ENCODE results near the gene OTUB2. TPM values are rescaled to one million over a fixed set of nuclear protein-coding genes. Genes with fewer than 3 reads are reported as not detected.

Gene OTUB2
- 0.56 TPM for total RNA-seq
- long read RNA-seq, partial matches to known transcripts, result 0 of 2 reads
- long read RNA-seq, other reads (novel, unspliced or antisense), result 1 of 2 reads

DNA sequence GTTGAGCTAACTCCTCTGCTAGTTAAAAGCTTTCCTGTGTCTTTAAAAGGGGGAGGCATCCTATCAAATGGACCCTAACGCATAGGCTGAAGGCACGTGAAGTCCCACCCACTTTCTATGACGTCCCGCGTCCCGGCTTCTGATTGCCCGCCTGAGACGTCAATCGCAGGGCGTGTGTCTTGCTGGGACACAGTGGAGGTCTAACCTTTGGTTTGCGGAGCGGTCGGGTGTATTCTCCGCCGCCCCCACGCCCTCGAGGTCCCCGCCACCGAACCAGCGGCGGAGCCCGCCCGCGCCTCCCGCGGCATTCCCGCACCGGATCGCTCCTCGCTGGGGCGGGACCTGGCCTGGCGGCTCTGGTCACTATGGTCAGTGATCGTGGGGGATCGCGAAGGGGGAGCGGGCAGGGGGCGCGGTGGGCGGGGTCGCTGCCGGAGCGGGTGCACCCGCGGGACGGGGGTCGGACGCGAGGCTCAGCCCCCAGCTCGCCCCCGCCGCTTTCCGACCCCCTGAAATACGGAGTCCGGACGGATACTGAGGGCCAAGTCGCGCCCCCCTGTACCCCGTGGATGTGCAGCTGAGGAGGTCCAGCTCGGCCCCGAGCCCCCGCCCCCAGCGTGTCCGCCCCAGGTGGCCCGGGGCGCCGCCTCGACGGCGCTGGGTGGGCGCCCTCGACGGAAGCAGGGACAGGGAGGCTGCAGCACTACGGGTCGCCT, at the start of gene OTUB2:
TSS of gene OTUB2 (plus strand) at position 168 of the 716 bp plus-strand sequence. CDS start at position 366, 198 bp downstream.
- intact Hi-C loops (cut with DNase I), result no loop called here
- peak; percentile 99 for DNase-seq
- ATAC-seq (ENCODE audit: poor library complexity), result peak; percentile 99

DNA sequence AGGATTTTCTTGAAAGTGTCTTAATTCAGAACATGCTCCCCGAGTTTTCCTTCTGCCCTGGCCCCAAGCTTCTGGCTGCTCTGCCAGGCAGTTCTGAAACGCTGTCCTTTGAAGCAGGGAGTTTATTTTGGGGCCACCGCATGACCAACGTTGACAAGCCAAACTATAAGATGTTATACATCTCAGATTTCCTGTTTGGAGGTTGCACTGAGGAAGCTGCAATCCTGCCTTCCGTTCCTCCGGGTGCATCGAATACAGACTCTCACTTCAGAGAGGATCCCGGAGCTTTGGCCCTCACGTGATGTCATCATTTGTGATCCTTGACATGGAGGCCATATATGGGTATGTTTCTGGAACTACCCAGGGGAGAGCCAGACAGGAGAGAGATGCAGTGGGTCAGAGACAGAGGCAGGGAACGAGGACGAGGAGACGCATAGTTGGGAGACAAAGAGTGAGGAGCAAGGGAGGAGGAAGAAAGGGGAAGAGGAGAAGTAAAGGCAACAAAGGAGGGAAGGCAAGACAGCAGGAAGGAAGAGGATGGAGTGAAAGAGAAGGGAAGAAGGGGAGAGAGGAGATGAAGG, 49.6 kb upstream of the OTUB2 start, which contains the start of gene ASB2:
TSS of gene ASB2 (minus strand) at position 94 of the 581 bp plus-strand sequence. CDS start 12,031 bp downstream, outside the sequence.
- ATAC-seq (ENCODE audit: poor library complexity), result peak; percentile 52
- intact Hi-C loops (cut with DNase I), result no loop called here
- no peak for DNase-seq

DNA sequence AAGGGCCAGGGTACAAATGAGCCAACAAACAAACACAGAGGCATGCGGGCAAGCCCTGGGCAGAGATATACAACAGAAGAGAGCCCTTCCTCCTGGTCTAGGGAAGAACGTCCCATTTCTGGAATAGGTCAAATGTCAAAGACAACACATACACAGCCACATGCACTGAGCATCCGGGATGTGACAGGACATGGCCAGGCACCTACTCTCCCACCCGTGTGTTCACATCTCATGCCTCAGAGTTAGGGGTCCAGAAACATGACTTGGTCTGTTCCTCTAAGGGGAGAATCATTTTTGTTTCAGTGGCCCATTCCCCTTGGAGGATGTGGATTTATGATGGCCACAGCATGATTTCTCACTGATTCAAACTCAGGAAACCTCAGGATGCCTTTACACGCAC, 49.0 kb upstream of the OTUB2 start:
- DNase-seq, result no peak
- no peak for ATAC-seq (ENCODE audit: poor library complexity)
- intact Hi-C loops (cut with DNase I), result no loop called here

DNA sequence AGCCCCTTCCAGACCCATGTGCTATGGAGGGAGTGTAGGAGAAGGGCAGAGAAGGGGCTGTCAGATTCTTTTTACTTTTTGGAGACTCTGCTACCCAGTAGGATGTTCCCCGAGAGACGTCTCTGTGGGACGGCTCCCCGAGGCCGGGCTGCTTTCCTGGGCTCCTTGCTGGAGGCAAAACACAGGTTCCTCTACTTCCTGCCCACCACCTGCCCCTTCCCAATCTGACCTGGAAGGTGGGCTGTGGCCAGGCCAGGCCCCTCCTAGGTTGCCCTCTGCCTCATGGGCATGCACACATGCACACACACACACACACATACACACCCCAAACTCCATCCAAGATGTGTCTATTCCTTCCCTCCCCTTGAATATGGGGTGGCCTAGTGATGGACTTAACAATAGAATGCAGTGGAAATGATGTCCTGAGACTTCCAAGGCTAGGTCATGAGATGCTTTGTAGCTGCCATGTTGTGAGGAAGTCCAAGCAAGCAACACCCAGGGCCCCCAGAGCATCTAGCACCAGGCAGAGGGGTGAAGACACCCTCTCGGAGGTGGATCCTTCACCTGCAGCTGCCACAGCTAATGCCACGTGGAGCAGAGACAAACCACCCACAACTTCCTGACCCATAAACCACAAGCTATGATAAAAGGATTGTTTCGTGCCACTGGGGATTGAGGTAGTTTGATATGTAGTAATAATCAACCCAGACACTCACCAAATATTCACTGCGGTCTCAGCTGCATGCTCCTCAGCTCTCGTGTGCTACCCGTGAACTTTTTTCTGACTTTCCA, 48.2 kb upstream of the OTUB2 start:
- intact Hi-C loops (cut with DNase I), result no loop called here
- no peak for DNase-seq
- no peak for ATAC-seq (ENCODE audit: poor library complexity)

DNA sequence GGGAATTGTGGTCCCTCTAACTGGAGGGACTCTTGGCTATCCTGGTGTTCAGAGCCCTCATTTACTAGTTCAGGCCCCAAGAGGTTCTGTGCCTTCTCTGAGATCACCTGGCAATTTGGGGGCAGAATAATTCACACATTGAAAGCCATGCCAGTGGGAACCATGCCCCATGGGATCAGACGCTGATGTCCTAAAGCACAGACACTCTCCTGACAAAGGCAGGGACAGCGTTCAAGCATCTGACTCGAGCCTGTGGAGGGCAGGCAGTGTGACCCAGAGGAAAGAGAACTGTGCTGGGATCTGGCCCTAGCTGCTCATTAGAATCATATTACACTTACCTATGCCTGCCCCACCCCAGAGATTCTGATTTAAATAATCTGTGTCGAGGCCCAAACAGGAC, 47.4 kb upstream of the OTUB2 start:
- intact Hi-C loops (cut with DNase I), result no loop called here
- ATAC-seq (ENCODE audit: poor library complexity) (no peak), DNase-seq (no peak)

DNA sequence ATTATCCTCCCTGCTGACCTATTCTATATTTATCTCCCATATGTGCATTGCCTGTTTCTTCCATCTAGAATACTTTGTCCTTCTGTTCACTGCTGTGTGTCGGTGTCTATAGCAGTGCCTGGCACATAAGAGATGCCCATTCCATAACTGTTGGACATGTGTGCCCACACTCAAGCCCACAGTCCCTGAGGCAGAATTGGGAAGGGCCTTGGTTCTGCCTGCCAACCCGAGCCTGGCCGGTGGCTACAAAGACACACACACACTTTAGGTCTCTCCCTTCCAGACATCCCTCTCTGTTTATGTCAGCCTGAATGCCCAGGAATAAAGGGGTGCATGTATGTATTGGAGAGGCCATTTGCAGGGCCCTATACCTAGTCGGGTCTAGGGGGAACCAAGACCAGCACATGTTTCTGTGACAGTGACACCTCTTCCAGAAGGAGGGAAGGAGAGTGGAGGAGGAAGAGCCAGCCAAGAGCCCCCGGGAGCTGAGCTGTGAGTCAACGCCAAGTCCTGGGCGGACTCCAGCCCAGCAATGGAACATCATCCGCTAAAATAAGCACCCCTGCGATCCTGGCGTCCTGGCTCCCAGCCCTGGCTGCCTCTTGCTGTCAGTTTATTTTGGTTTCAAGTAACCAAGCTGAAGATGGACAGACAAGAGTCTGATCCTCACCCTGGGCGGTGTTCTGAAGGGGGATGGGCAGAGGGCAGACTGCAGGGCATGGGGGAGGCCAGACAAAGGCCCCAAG, 45.5 kb upstream of the OTUB2 start:
- peak; percentile 88 for DNase-seq
- intact Hi-C loops (cut with DNase I), result no loop called here
- ATAC-seq (ENCODE audit: poor library complexity), result peak; percentile 71

DNA sequence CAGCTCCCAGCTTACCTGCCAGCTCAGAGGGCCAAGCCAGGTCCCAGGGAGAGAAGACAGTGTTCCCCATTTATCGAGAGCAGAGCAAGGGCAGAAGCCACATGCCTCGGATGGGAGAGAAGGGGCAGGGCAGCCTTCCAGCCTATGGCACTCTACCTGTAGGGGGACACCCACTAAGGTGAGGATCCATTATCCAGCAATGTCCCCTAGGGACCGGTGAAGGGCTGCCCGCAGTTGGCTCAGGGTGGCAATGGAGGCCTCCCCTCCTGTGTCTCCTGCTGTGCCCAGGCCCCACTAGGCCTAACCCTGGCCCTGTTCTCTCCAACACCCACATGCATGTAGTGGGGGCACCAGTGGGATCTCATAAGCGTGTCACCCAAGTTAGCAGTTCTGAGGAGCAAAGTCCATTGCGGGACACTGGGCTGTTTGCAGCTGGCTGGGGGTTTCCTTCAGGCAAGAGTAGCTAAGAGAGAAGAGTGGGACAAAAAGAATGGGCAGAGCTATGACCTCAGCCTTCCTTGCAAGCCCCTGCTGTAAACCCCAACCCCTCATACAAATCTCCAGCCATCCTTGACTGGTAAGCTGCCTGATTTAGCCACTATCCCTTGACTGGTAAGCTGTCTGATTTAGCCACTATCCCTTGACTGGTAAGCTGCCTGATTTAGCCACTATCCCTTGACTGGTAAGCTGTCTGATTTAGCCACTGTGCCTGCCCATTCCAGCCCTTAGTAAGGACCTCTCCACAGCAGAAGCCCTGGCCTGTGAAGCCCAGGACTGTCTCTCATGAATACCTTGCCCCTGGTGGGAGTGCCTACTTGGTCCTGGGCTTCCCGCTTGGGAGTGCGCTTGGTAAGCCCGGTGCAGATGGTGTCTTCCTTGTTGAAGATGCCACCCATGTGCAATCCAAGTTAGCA, 44.6 kb upstream of the OTUB2 start:
- DNase-seq (no peak), ATAC-seq (ENCODE audit: poor library complexity) (peak; percentile 16)
- intact Hi-C loops (cut with DNase I), result no loop called here

DNA sequence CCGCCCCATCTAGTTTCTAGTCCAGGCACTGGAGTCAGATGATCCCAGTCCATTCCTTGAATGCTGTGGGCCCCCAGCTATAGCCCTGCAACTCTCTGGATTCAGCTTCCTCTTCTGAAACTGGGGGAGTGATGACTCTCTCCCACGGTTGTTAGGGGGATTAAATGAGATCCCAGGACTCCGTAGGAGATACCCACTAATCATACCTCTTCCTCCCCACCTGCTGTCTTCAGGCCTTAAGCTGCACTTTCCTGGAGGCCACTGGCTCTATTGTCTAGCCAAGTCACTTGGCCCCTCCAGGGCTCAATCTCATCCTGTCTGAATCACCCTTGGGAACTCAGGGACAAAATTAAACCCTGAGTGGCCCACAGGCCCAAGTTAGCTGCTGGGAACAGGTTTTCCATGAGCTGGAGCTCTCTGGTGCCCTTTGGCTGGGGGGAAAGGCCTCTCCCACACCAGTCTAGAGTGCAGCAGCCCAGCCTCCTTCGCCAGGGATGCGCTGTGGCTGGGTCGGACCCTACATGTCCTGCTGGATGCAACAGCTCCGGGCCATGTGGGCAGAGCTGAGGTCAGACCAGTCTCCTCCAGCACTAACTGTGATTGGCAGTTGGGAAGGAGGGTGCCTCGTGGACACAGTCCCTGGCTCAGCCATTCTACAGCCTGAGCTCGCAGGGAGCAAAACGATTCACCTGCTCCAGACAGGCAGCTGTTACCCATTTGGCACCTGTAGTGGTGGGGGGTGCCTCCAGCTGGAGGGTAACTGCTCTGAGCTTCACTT, 43.7 kb upstream of the OTUB2 start:
- ATAC-seq (ENCODE audit: poor library complexity), result no peak
- DNase-seq, result no peak
- intact Hi-C loops (cut with DNase I), result no loop called here

DNA sequence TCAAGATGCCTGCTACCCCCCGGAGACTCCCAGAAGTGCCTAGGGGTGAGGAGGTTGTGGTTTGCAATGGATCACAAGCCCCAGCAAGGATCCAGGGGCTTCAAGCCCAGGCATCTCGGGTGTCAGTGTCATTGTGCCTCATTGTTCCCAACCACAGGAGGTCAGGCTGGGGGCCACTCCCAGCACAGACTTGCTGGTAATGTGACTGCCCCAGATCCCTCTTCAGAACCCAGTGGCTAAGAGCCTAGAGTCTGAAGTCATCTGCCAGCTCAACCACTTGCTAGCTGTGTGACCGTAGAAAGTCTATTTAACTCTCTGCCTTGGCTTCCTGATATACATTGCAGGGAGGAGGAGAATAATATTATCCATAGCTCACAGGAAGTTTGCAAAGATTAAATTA, 42.1 kb upstream of the OTUB2 start:
- intact Hi-C loops (cut with DNase I), result no loop called here
- DNase-seq, result no peak
- ATAC-seq (ENCODE audit: poor library complexity), result no peak

DNA sequence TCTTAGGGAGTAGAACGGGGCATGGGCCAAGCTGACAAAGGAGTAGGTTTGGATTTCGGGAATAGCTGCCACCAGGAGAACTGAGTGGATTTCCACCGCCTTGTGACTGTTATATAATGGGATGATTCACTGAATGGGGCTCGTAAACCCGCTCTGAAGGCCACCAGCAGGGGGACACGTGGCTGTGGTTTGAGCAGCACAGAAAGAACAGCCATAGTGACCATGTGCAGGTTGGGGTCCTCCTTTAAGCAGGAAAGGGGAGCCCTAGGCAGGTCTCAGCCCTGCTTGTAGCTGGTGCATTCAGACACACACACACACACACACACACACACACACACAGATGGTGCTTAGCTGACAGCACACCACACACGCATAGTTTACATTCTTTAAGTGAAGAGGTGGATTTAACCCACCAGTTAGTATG, 41.1 kb upstream of the OTUB2 start:
- DNase-seq (peak; percentile 54), ATAC-seq (ENCODE audit: poor library complexity) (peak; percentile 22)
- intact Hi-C loops (cut with DNase I), result no loop called here

DNA sequence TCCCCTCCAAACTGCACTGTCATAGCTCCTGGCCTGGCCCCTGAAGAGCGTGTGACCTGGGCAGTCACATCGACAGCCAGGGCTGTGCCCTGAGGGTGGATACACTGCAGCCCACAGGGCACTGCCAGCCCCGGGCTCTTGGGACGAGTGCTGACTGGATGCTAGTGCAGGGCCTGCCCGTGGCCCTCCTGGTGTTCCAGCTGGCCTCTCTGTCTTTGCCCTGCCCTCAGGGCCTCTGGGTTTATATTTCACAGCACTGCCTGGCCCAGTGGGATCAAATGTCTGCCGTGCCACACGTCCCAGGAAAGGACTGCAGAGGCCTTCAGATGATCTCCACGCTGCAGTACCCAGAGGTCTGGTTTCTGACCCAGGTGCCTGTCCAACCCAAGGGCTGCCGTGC, 39.2 kb upstream of the OTUB2 start:
- intact Hi-C loops (cut with DNase I), result no loop called here
- peak; percentile 86 for ATAC-seq (ENCODE audit: poor library complexity)
- peak; percentile 79 for DNase-seq

DNA sequence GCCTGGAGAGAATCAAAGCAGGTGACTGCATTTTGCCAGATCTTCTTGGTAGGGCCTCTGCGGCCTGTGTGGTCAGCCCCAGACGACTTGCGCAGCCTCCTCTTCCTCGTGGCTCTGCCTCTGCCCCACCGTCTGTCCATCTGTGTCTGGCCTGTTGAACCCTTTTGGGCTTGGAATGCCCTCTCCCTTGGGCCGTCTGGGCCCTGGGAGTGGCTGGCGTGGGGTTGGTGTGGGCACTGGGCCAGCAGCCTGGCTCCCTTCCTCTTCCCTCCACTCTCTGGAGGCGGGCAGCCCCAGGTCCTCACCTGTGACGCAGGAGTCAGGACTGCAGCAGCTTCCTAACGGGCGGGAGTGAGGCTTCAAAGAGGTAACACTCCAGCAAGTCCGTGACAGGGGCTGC, 38.8 kb upstream of the OTUB2 start:
- peak; percentile 54 for DNase-seq
- intact Hi-C loops (cut with DNase I), result no loop called here
- peak; percentile 60 for ATAC-seq (ENCODE audit: poor library complexity)

DNA sequence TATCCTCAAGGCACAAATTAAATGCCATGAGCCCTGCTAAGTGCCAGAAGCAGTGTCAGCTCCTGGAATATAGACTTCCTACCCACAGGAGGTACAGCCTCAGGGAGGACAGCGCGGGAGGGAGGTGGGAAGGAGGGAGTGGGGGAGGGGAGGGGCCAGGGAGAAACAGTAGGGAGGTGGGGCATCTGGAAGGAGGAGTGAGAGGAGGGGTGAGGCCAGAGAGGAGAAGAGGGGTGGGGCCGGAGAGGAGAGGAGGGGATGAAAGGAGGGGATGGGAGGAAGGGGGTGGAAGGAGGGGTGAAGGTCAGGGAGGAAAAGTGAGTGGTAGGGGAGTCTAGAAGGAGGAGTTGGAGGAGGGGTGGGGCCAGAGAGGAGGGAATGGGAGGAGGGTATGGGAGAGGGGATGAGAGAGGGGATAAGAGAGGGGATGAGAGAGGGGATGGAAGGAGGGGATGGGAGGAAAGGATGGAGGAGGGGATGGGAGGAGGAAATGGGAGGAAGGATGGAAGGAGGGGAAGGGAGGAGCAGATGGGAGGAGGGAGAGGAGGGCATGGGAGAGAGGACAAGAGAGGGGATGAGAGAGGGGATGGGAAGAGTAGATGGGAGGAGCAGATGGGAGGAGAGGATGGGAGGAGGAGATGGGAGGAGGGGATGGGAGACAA, 38.2 kb upstream of the OTUB2 start:
- DNase-seq, result no peak
- intact Hi-C loops (cut with DNase I), result no loop called here
- no peak for ATAC-seq (ENCODE audit: poor library complexity)

DNA sequence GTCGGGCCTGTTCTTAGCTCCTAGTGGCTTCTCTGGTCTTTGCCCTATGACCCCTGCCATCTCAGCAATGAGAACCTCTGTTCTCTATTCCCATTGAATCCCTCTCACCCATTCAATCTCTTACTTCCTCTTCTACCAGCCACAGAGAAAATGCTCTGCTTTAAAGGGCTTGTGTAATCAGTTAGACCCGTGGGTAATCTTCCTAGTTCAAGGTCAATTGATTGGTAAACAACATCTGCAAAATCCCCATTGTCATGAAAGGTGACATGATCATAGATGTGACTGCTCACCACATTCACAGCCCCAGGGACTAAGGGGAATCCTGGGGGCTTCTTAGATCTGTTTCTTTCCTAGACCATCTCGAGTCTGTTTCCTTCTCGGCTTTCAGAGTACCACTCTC, 36.2 kb upstream of the OTUB2 start:
- intact Hi-C loops (cut with DNase I), result no loop called here
- ATAC-seq (ENCODE audit: poor library complexity) (no peak), DNase-seq (no peak)

DNA sequence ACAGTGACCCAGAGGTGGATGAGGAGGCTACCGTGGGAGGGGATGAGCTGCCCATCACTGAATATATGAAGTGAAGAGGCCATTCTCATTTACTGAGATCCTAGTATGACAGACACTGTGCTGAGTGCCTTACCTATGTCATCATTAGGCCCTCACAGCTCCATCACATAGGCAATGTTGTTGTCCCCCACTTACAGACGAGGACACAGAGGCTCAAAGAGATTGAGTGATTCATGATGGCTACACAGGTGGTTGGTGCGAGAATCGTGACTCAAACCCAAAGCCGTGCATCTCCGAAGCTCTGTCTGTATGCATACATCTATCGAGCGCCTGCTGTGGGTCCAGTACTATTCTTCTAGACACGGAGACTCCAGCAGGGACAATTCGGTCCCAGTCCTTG, 34.9 kb upstream of the OTUB2 start:
- intact Hi-C loops (cut with DNase I), result no loop called here
- ATAC-seq (ENCODE audit: poor library complexity), result no peak
- DNase-seq, result no peak

DNA sequence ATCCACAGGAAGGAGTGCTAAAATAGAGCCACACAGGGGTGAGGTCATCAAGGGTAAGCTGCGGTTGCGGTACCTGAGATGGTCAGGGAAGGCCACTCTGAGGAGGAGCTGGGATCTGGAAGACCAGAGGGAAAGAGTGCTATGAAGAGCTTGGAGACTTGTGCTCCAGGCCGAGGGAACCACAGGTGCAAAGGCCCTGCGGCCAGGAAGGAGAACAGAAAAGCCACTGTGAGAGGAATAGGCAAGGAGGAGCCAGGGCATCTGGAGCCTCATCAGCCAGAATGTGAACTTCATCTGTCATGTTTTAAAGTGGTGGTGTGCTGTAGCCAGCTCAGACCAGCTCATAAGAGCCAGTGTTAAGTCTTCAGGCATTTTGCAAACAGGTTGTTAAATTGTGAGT, 34.5 kb upstream of the OTUB2 start:
- no peak for DNase-seq
- no peak for ATAC-seq (ENCODE audit: poor library complexity)
- intact Hi-C loops (cut with DNase I), result no loop called here

DNA sequence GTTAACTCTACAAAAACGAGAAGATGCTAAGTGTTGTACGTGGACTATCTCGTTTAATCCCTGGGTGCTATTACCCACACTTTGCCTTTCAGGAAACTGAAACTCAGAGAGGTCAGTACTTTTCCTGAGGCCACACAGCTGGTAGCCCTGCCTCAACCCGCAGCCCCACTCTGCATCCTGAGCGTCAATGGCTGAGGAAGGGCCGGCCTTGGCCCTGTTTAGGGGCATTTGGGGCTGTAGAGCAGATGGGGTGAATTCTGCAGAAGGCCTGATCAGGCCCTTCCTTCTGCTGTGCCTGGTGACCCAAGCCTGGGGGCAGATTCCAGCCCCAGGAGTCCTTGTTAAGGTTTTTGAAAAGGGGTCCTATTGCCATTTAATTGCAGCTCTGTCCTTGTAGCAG, 32.8 kb upstream of the OTUB2 start:
- intact Hi-C loops (cut with DNase I), result no loop called here
- DNase-seq, result no peak
- no peak for ATAC-seq (ENCODE audit: poor library complexity)

Data from Right ventricle myocardium superior (tissue), 1 donor.